Nephron progenitor cell (in vitro differentiated cells): Measurements from ENCODE around the gene PRRT1B.

Experiments
- DNase-seq: peaks from one replicate; pipeline ENCODE4 v3.0.0; 2021
- H3K27ac Mint-ChIP-seq: 2 replicates; pipeline ENCODE4 v1.8.0; 2021; ENCODE audit warnings: mild to moderate bottlenecking, moderate library complexity, mixed read lengths
- H3K27me3 Mint-ChIP-seq: 2 replicates; pipeline ENCODE4 v1.8.0; 2021; ENCODE audit warnings: mild to moderate bottlenecking, low read depth, mixed read lengths; ENCODE audit not compliant: poor library complexity
- H3K36me3 Mint-ChIP-seq: 2 replicates; pipeline ENCODE4 v1.8.0; 2021; ENCODE audit warnings: low read depth, mixed read lengths
- H3K4me1 Mint-ChIP-seq: 2 replicates; pipeline ENCODE4 v1.8.0; 2021; ENCODE audit warnings: mixed read lengths
- H3K4me3 Mint-ChIP-seq: 2 replicates; pipeline ENCODE4 v1.8.0; 2021; ENCODE audit warnings: mild to moderate bottlenecking, moderate library complexity, mixed read lengths
- H3K9me3 Mint-ChIP-seq: 2 replicates; pipeline ENCODE4 v1.8.0; 2021; ENCODE audit warnings: mild to moderate bottlenecking, moderate library complexity, mixed read lengths
- CTCF ChIP-seq: fragments of 200-600 bp; sonication (generic); IDR thresholded peaks from 2 replicates; pipeline ENCODE4 v1.5.0; 2021; ENCODE audit warnings: antibody characterized with exemption

The PRRT1B gene

DNA sequence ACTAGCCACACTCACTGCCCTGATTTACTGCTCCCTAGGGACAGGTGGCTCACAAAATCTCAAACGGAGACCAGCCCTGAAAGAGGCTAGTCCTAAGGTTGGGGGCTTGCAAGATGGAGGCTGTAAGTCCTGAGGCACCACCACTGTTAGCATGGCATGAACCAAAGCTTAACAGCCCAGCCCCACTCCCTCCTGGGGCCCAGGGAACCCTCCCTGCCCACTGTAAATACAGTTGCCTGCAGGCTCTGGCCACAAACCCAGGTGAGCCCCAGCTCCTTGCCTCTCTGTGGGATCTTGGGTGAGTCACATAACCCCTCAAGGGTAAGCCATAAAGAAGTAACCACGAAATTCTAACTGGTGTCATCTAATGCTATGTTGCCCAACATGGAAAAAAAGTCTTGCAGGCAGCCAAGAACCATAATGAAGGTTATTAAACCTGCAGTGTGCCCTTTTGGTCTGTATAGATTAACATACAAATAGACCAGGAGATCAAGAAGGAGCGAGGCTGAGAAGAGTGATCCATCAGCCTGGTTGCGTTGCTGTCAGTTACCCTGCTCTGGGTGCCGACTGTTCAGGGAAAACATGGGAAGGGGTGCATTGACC, 44.3 kb upstream of the PRRT1B start:
- Mint-ChIP-seq H3K4me1 (peaks cover 48% of the 10 kb centered on the region), H3K27me3 (peaks cover 3% of the 10 kb centered on the region), H3K9me3 (no peaks in the 10 kb centered on the region), H3K36me3 (peaks cover 44% of the 10 kb centered on the region), H3K27ac (peak overlapping the region; percentile 86), H3K4me3 (peak overlapping the region; percentile 77)
- no peak for TF ChIP-seq CTCF
- DNase-seq = no peak

DNA sequence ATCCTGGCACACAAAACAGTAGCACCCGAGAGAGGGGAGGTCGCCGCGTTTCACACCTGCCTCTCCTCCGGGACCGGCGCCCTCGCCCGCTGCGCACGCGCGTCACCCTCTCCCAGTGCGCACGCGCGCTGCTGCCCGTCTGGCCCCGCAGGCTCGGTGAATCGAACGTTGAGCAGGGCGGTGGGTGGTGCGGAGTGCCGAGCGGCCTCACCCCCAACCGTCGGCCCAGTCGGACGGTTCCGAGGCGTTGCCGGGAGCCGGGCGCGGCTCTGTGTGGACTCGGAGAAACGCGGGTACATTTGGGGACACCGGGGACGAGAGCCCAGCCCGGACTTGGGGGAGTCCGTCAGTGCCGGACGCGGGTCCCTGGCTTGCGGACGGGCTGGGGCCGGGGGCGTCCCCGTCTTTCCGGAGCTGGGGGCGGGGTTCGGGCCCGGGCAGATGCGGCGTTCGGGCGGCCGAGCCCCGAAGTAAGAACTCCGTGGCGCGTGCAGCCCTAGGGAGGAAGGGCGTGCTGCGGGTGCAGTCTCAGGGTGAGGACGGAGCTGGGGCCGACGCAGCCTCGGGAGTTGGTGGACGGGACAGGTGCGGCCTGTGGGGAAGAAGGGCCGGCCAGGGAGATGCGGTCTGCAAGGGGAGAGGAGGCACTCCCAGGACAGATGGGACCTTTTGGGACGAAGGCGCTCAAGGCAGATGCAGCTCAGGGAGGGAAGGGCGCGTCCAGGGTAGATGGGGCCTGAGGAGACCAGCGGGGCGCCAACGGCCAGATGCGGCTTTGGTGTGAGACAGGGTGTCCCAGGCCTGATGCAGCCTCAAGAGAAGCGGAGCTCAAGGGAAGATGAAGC, 42.3 kb upstream of the PRRT1B start, which contains the start of gene POMT1:
POMT1 (plus strand) TSS at position 138 of the 845 bp plus-strand sequence. CDS start 1,301 bp downstream, outside the sequence.
- Mint-ChIP-seq H3K27ac (peak within 1 kb of the TSS; percentile 83), H3K9me3 (no peaks in the 10 kb centered on the region), H3K27me3 (peaks cover 3% of the 10 kb centered on the region), H3K36me3 (peaks cover 43% of the 10 kb centered on the region), H3K4me3 (peak within 1 kb of the TSS; percentile 97), H3K4me1 (peaks cover 37% of the 10 kb centered on the region)
- peak; percentile 89 for DNase-seq
- TF ChIP-seq CTCF = no peak

DNA sequence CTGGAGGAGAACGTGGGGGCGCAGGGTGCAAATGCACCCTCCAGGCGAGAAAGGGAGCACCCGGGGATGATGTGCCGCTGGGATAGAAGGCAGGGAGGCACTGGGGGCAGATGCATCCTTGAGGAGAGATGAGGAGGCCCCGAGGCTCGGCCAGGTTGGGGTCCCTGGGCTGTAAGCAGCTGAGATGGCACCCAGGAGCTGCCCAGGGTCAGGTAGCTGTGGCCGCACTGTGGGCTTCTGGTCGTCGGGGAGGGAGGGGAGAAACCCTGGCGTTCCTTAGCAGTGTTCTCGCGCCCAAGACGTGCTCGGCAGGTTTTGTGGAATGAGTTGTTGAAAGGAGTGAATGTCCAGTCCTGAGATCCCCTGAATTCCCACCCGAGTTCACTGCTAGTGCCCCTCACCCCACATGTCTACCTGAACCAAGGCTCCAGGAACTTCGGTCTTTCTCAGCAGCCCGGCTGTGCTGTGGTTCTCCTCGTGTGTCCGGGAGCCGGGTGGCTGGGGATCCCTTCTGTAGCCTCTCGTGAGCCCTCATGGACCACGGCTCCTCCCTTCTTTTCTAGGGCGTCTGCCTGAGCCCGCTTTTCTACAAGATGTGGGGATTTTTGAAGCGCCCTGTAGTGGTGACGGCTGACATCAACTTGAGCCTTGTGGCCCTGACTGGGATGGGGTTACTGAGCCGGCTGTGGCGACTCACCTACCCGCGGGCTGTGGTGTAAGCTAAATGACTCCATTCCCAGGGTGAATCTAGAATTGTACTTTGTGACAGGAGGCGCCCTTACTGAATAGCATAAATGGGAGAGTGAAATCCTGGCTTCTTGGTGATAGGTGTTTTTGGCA, 41.5 kb upstream of the PRRT1B start:
- no peak overlapping the region for H3K27ac Mint-ChIP-seq
- H3K36me3 Mint-ChIP-seq = peaks cover 46% of the 10 kb centered on the region
- TF ChIP-seq CTCF = no peak
- H3K4me3 Mint-ChIP-seq = peak overlapping the region; percentile 97
- peak; percentile 21 for DNase-seq
- H3K9me3 Mint-ChIP-seq = no peaks in the 10 kb centered on the region
- H3K4me1 Mint-ChIP-seq = peaks cover 34% of the 10 kb centered on the region
- H3K27me3 Mint-ChIP-seq = peaks cover 3% of the 10 kb centered on the region

DNA sequence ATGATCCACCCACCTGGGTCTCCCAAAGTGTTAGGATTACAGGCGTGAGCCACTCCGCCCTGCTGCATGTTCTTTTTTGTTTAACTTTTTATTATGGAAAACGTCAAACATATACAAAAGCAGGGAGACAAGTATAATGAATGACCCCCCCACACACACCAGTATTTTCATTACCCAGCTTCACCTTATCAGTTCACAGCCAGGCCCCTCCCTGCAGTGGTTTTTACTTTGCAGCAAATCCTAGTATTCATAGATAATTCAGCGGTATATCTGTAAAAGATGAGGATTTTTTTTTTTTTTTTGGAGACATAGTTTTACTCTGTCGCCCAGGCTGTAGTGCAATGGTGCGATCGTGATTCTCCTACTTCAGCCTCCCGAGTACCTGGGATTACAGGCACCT, 40.3 kb upstream of the PRRT1B start:
- H3K9me3 Mint-ChIP-seq = no peaks in the 10 kb centered on the region
- peaks cover 34% of the 10 kb centered on the region for H3K4me1 Mint-ChIP-seq
- no peak for DNase-seq
- H3K4me3 Mint-ChIP-seq = peak overlapping the region; percentile 97
- no peaks in the 10 kb centered on the region for H3K27me3 Mint-ChIP-seq
- no peak overlapping the region for H3K27ac Mint-ChIP-seq
- TF ChIP-seq CTCF = no peak
- peaks cover 52% of the 10 kb centered on the region for H3K36me3 Mint-ChIP-seq

DNA sequence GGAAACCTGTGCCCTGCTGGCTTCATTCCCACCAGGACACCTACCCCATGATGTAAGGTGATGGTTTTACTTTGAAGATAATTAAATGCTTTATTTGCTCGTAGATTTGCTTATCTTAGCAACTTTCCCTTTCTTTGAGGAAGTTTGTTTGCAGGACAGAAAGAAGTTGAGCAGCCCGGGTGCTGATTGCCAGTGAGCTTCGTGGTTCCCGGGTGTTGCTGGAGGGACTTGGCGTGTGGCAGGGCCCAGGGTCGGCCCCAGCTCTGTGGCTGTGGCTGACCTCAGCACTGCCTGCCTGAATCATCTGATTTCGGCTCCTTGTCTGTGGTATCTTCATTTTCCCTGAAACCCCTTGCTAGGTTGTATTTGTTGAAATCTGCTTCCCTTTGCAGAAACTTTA, 33.9 kb upstream of the PRRT1B start:
- H3K27me3 Mint-ChIP-seq = peaks cover 5% of the 10 kb centered on the region
- no peak for DNase-seq
- no peaks in the 10 kb centered on the region for H3K9me3 Mint-ChIP-seq
- H3K36me3 Mint-ChIP-seq = peaks cover 54% of the 10 kb centered on the region
- H3K4me3 Mint-ChIP-seq = no peak overlapping the region
- no peaks in the 10 kb centered on the region for H3K4me1 Mint-ChIP-seq
- H3K27ac Mint-ChIP-seq = no peak overlapping the region
- no peak for TF ChIP-seq CTCF
